Fibroblast of skin of right biceps (primary cell): ENCODE data around the gene C19orf73.
"Not testable (repeated sequence)": the region's sequence is repeated elsewhere in the genome, so short reads cannot be mapped to it uniquely, and the experiment has no call there.

ENCODE experiments used
- DNase-seq: peaks from one replicate; pipeline ENCODE4 v3.0.0-alpha.2; 2013

The C19orf73 gene

GRCh38 chr19:49148784-49149651, 30.1 kb upstream of the C19orf73 start:
- peak; percentile 94 for DNase-seq

GRCh38 chr19:49148044-49148682, 29.2 kb upstream of the C19orf73 start:
- no peak for DNase-seq

GRCh38 chr19:49146408-49146770, 27.4 kb upstream of the C19orf73 start:
- DNase-seq: peak; percentile 41

- DNase-seq: peak; percentile 82
Measured at GRCh38 chr19:49145573-49146407, 26.8 kb upstream of the C19orf73 start.

GRCh38 chr19:49142866-49143335, 24.0 kb upstream of the C19orf73 start:
- DNase-seq: peak; percentile 93

- DNase-seq: no peak
Measured at GRCh38 chr19:49141352-49141751, 22.4 kb upstream of the C19orf73 start.

- no peak for DNase-seq
Measured at GRCh38 chr19:49140951-49141350, 22.0 kb upstream of the C19orf73 start.

GRCh38 chr19:49136771-49137171, 17.8 kb upstream of the C19orf73 start:
- DNase-seq: no peak

- no peak for DNase-seq
Measured at GRCh38 chr19:49135686-49136085, 16.7 kb upstream of the C19orf73 start.

- peak; percentile 56 for DNase-seq
Measured at GRCh38 chr19:49133621-49134454, 14.9 kb upstream of the C19orf73 start.

- no peak for DNase-seq
Measured at GRCh38 chr19:49132974-49133609, 14.1 kb upstream of the C19orf73 start.

- DNase-seq: no peak
Measured at GRCh38 chr19:49130325-49130724, 11.4 kb upstream of the C19orf73 start.

- peak; percentile 49 for DNase-seq
Measured at GRCh38 chr19:49129238-49129583, 10.3 kb upstream of the C19orf73 start.

- no peak for DNase-seq
Measured at GRCh38 chr19:49128545-49129237, 9.7 kb upstream of the C19orf73 start.

GRCh38 chr19:49127674-49128544, 9.0 kb upstream of the C19orf73 start:
- DNase-seq: peak; percentile 97

GRCh38 chr19:49127225-49127624, 8.3 kb upstream of the C19orf73 start:
- DNase-seq: not testable (repeated sequence)

GRCh38 chr19:49126575-49126974, 7.6 kb upstream of the C19orf73 start:
- no peak for DNase-seq

GRCh38 chr19:49125025-49125731, 6.2 kb upstream of the C19orf73 start:
- no peak for DNase-seq

GRCh38 chr19:49123285-49123684, 4.3 kb upstream of the C19orf73 start:
- DNase-seq: not testable (repeated sequence)

GRCh38 chr19:49121841-49122240, 2.9 kb upstream of the C19orf73 start:
- not testable (repeated sequence) for DNase-seq
